ENCODE data around the gene MAPKAPK2. TPM values are rescaled to one million over a fixed set of nuclear protein-coding genes. Genes with fewer than 3 reads are reported as not detected.
A peak's percentile ranks its signal among the peaks of the same experiment; 100 is the strongest.

Gene MAPKAPK2
- total RNA-seq, 2 experiments from 2014 or later: 62.8 to 64.7 TPM

DNA sequence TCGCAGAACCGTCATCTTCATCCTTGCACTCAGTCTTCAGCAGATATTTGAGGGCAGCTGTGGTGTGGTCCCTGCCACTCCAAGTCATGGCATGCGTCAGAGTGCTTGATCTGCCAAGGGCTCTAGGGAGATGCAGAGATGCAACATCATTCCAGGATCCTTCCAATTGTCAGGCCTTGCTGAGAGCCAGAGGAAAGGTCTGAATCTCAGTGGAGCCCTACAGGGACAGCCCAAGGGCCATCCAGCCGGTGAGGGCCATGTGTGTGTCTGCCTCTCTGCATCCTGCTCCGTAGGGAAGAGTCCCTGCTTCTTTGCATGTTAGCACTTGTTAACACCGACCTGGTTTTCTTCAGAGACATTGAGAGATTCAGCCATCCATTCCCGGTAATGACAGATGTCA, 17.6 kb downstream of the MAPKAPK2 start:
- Mint-ChIP-seq H3K9me3 (ENCODE audit: low read depth) (no peaks in the 10 kb centered on the region), H3K4me1 (peaks cover 84% of the 10 kb centered on the region), H3K36me3 (ENCODE audit: low read depth) (peaks cover 12% of the 10 kb centered on the region), H3K27me3 (no peaks in the 10 kb centered on the region), H3K4me3 (no peak overlapping the region), H3K27ac (no peak overlapping the region)
- intact Hi-C loops (cut with DNase I, micrococcal nuclease): no loop called here
- DNase-seq: no peak
- ChIA-PET POLR2A (interaction anchor here (0.8 kb wide), 1 partner anchor 15 kb away, joined by 3 read pairs; no protein-coding TSS in a partner anchor), CTCF (interaction anchor here (0.7 to 8.0 kb wide), 9 partner anchors 9 to 209 kb away, joined by 3 to 42 read pairs (median 5); no protein-coding TSS in a partner anchor)
- ATAC-seq: no peak

DNA sequence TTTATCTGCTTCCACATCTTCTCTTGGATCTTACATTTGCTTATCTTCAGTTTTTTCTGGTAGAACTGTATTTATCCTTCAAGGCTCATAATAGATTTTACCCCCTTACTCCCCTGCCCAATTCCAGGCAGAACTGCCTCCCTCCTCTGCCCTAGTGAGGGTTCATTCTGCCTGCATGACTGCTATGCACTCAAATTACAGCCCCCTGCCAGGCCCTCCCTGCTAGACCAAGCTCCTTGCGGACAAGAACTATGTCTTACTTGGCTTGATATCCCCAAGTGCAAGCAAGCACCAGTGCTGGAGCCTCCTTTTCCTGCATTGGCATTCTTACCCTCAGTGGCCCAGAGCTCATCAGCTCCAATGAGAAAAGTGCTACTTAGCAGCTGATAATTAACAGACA, 18.1 kb downstream of the MAPKAPK2 start:
- intact Hi-C loops (cut with DNase I, micrococcal nuclease): loop anchor here (1.0 kb wide), 1 partner anchor 17 kb away; no protein-coding TSS in a partner anchor
- Mint-ChIP-seq H3K4me1 (peaks cover 87% of the 10 kb centered on the region), H3K4me3 (no peak overlapping the region), H3K27ac (peak overlapping the region; percentile 87), H3K27me3 (no peaks in the 10 kb centered on the region), H3K36me3 (ENCODE audit: low read depth) (peaks cover 7% of the 10 kb centered on the region), H3K9me3 (ENCODE audit: low read depth) (no peaks in the 10 kb centered on the region)
- no peak for ATAC-seq
- no peak for DNase-seq
- CTCF ChIA-PET: interaction anchor here (0.7 to 8.0 kb wide), 10 partner anchors 8 to 209 kb away, joined by 3 to 42 read pairs (median 5); no protein-coding TSS in a partner anchor
- POLR2A ChIA-PET: interaction anchor here (0.8 kb wide), 1 partner anchor 15 kb away, joined by 3 read pairs; no protein-coding TSS in a partner anchor

DNA sequence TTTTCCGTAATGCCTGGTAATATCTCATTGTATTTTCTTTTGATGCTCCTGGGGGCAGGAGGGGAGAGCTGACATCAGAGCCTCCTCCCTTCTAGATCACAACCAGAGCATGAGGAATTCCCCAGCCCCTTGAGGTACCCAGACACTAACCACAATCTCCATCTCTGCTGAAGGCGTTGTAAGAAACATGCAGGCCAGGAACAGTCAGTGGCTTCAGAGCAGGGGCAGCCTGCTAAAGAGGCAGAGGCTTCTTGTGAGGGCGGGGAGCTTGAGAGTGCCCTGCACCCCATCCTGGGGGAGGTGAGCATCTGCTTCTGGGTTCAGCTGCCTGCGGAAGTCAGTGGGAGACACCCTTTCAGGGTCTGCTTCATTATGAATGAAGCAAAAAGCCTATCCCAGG, 19.0 kb downstream of the MAPKAPK2 start:
- no peaks in the 10 kb centered on the region for H3K27me3 Mint-ChIP-seq
- ATAC-seq: peak; percentile 84
- H3K36me3 Mint-ChIP-seq (ENCODE audit: low read depth): peaks cover 3% of the 10 kb centered on the region
- no peaks in the 10 kb centered on the region for H3K9me3 Mint-ChIP-seq (ENCODE audit: low read depth)
- peaks cover 89% of the 10 kb centered on the region for H3K4me1 Mint-ChIP-seq
- ChIA-PET POLR2A (interaction anchor here (0.9 to 1.1 kb wide), 2 partner anchors 14 to 16 kb away, joined by 5 to 6 read pairs; no protein-coding TSS in a partner anchor), CTCF (interaction anchor here (0.7 to 15.5 kb wide), 10 partner anchors 7 to 367 kb away, joined by 3 to 175 read pairs (median 4); no protein-coding TSS in a partner anchor)
- H3K27ac Mint-ChIP-seq: peak overlapping the region; percentile 87
- intact Hi-C loops (cut with DNase I, micrococcal nuclease): loop anchor here (1.0 kb wide), 1 partner anchor 17 kb away; no protein-coding TSS in a partner anchor
- H3K4me3 Mint-ChIP-seq: peak overlapping the region; percentile 50
- DNase-seq: peak; percentile 81

DNA sequence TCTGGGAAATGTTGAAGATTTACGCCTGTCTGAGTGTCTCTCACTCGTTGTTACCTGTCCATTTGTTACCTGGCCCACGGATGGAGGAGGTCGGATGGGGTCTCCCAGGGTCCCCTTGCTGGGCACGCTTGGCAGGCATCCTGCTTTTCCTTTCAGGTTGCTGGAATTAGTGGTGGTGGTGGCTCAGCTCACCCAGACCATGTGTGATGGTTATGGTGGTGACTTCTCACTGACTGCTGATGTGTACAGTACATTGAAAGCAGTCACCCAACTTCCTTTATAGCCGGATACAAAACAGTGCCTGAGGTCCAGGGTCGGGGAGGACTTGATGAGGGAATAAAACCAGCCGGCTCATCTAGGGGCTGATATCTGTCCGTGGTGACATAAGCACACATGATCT, 19.5 kb downstream of the MAPKAPK2 start:
- ChIA-PET CTCF (interaction anchor here (0.7 to 15.5 kb wide), 12 partner anchors 10 to 367 kb away, joined by 3 to 175 read pairs (median 4); partner anchors contain the start of gene FCMR), POLR2A (interaction anchor here (0.7 to 1.1 kb wide), 3 partner anchors 10 to 16 kb away, joined by 3 to 6 read pairs (median 5); no protein-coding TSS in a partner anchor)
- peak; percentile 21 for ATAC-seq
- H3K9me3 Mint-ChIP-seq (ENCODE audit: low read depth): no peaks in the 10 kb centered on the region
- intact Hi-C loops (cut with DNase I, micrococcal nuclease): no loop called here
- peaks cover 3% of the 10 kb centered on the region for H3K36me3 Mint-ChIP-seq (ENCODE audit: low read depth)
- peaks cover 89% of the 10 kb centered on the region for H3K4me1 Mint-ChIP-seq
- H3K4me3 Mint-ChIP-seq: peak overlapping the region; percentile 50
- DNase-seq: peak; percentile 32
- no peaks in the 10 kb centered on the region for H3K27me3 Mint-ChIP-seq
- H3K27ac Mint-ChIP-seq: peak overlapping the region; percentile 87

DNA sequence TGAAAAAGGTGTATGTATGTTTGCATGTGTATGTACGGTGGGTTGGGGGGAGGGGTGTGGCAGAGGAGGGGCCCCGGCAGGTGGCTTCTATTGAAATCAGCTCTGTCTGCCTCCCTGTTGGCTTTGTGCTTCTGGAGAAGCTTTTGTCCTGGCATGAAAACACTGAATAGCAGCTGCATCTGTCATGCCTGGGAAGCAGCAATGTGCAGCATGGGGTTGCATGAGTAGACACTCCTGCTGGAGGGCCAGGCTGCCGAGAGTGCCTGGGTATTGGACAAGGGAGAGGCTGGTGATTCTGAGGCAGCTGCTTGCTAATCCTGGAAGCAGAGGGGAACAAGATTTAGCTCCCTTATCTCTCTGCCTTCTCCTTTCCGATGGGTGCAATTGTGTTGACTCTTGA, 20.5 kb downstream of the MAPKAPK2 start:
- H3K9me3 Mint-ChIP-seq (ENCODE audit: low read depth): no peaks in the 10 kb centered on the region
- intact Hi-C loops (cut with DNase I, micrococcal nuclease): no loop called here

DNA sequence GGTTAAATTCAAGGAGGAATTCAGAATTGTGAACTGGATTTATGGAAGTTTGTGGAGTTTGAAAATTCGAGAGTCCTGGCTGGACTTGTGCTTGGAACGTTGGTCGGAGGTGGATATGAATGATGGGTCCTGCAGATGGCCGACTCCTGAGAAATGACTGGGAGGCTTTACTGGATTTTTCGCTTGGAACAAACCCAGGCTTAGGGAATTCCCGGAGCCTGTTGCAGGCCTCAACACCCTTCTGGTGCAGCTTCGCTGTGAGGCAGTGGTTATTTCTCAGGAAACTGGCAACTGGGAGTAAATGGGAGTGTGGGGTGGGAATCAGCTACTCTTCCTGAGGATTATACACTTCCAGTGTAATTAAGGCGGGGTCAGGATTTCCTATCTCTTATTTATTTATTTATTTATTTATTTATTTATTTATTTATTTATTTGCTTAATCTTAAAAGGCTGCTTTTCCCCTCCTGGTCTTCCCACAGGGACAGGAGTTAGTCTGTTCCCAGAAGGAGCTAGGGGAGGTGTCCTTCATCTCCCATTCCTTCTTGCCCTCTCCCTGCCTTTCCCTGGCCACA, 21.1 kb downstream of the MAPKAPK2 start:
- intact Hi-C loops (cut with DNase I, micrococcal nuclease): no loop called here
- DNase-seq: no peak
- no peak overlapping the region for H3K4me3 Mint-ChIP-seq
- H3K27ac Mint-ChIP-seq: peak overlapping the region; percentile 81
- ChIA-PET CTCF (interaction anchor here (0.6 to 15.5 kb wide), 15 partner anchors 9 to 232 kb away, joined by 3 to 175 read pairs (median 3); partner anchors contain the start of genes DYRK3 and IL20), POLR2A (interaction anchor here (0.6 to 1.0 kb wide), 4 partner anchors 13 to 226 kb away, joined by 3 read pairs; no protein-coding TSS in a partner anchor)
- ATAC-seq: no peak
- H3K9me3 Mint-ChIP-seq (ENCODE audit: low read depth): no peaks in the 10 kb centered on the region
- no peaks in the 10 kb centered on the region for H3K27me3 Mint-ChIP-seq
- peaks cover 88% of the 10 kb centered on the region for H3K4me1 Mint-ChIP-seq
- peaks cover 3% of the 10 kb centered on the region for H3K36me3 Mint-ChIP-seq (ENCODE audit: low read depth)

More for the DNA sequence above, 20.5 kb downstream of the MAPKAPK2 start:
- Mint-ChIP-seq H3K27ac (peak overlapping the region; percentile 81), H3K36me3 (ENCODE audit: low read depth) (peaks cover 3% of the 10 kb centered on the region), H3K4me1 (peaks cover 90% of the 10 kb centered on the region), H3K27me3 (no peaks in the 10 kb centered on the region), H3K4me3 (no peak overlapping the region)
- CTCF ChIA-PET: interaction anchor here (0.6 to 15.5 kb wide), 8 partner anchors 16 to 217 kb away, joined by 3 to 175 read pairs (median 3); partner anchors contain the start of gene FCMR
- POLR2A ChIA-PET: interaction anchor here (0.6 to 0.8 kb wide), 4 partner anchors 14 to 70 kb away, joined by 3 to 7 read pairs (median 3); no protein-coding TSS in a partner anchor
- DNase-seq (no peak), ATAC-seq (no peak)

DNA sequence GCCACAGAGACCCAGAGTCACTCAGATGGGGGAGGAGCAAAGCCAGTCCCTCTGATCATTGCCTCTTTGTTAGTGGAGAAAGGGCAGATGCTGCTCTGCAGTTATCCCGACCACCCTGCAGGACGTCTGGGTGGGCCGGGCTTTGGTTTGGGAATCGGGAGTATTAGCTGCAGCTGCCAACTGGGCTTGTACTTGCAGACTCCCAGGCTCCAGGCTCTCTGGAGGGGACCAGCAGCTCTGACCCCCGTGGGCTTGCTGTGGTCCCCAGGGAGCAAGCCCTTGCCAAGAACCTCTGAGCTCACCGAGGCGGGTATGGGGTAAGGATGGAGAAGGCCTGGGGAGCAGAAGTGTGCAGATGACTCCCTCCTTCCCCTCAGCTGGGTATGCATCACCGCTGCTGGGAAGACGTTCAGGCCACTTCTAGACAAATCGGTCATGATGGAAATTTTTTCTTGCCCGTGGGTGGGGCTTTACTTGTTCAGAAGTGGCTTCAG, 21.6 kb downstream of the MAPKAPK2 start:
- H3K27me3 Mint-ChIP-seq: no peaks in the 10 kb centered on the region
- peak overlapping the region; percentile 63 for H3K27ac Mint-ChIP-seq
- ATAC-seq (peak; percentile 74), DNase-seq (peak; percentile 88)
- peaks cover 3% of the 10 kb centered on the region for H3K36me3 Mint-ChIP-seq (ENCODE audit: low read depth)
- H3K4me1 Mint-ChIP-seq: peaks cover 86% of the 10 kb centered on the region
- intact Hi-C loops (cut with DNase I, micrococcal nuclease): no loop called here
- no peak overlapping the region for H3K4me3 Mint-ChIP-seq
- POLR2A ChIA-PET: interaction anchor here (0.6 to 1.0 kb wide), 3 partner anchors 13 to 227 kb away, joined by 3 read pairs; no protein-coding TSS in a partner anchor
- CTCF ChIA-PET: interaction anchor here (0.6 to 15.5 kb wide), 15 partner anchors 9 to 233 kb away, joined by 3 to 175 read pairs (median 3); partner anchors contain the start of genes DYRK3 and IL20
- H3K9me3 Mint-ChIP-seq (ENCODE audit: low read depth): no peaks in the 10 kb centered on the region

DNA sequence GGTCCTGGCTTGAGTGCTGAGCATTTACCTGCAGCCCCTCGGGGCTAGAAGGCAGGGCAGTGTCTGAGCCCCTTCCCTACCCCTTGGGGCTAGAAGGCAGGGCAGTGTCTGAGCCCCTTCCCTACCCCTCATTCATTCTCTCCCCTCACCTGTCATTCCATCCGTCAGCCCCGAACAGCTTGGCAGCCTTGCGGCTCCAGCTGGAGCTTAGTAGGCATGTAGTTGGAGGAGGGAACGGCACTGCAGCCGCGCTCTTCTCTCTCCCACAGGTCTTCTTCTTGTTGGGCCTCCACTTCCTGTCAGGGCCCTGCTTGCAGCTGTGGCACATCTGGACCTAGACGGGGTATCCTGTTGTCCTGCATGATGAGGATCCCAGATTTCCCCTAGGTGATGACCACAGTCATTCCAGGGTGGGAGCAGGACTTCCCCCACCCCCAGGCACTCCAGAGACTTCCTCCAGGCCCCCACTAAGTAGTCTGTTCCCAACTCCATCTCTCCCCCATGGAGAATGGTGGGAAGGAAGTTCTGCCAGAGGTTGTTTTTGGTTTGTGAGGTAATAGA, 22.2 kb downstream of the MAPKAPK2 start:
- peaks cover 3% of the 10 kb centered on the region for H3K36me3 Mint-ChIP-seq (ENCODE audit: low read depth)
- H3K4me1 Mint-ChIP-seq: peaks cover 88% of the 10 kb centered on the region
- POLR2A ChIA-PET: interaction anchor here (0.9 to 1.0 kb wide), 2 partner anchors 14 to 23 kb away, joined by 3 read pairs; no protein-coding TSS in a partner anchor
- H3K27me3 Mint-ChIP-seq: no peaks in the 10 kb centered on the region
- H3K4me3 Mint-ChIP-seq: no peak overlapping the region
- peak overlapping the region; percentile 63 for H3K27ac Mint-ChIP-seq
- DNase-seq: no peak
- no peaks in the 10 kb centered on the region for H3K9me3 Mint-ChIP-seq (ENCODE audit: low read depth)
- CTCF ChIA-PET: interaction anchor here (0.7 to 15.5 kb wide), 11 partner anchors 15 to 214 kb away, joined by 3 to 175 read pairs (median 3); partner anchors contain the start of genes DYRK3 and IL20
- intact Hi-C loops (cut with DNase I, micrococcal nuclease): no loop called here
- no peak for ATAC-seq

DNA sequence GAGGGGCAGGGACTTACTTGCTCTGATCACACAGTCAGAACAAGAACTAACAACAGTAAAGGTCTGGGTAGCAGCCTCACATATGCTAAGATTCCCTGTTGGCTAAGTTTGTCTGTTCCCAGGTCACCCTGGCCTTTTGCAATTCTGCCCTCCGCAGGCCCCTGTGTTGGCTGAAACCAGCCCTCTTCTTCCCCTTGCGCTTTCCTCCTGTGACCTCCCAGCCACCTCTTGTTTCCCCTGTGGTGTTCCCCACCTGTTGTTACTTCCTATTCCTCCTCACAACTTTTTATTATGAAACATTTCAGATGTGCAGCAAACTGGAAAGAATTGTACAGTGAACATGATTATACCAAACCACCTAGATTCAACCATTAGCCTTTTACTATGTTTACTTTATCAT, 23.4 kb downstream of the MAPKAPK2 start:
- ChIA-PET CTCF (interaction anchor here (8.0 to 15.5 kb wide), 2 partner anchors 16 to 44 kb away, joined by 42 to 175 read pairs; no protein-coding TSS in a partner anchor), POLR2A (no interaction called here)
- H3K27me3 Mint-ChIP-seq: no peaks in the 10 kb centered on the region

DNA sequence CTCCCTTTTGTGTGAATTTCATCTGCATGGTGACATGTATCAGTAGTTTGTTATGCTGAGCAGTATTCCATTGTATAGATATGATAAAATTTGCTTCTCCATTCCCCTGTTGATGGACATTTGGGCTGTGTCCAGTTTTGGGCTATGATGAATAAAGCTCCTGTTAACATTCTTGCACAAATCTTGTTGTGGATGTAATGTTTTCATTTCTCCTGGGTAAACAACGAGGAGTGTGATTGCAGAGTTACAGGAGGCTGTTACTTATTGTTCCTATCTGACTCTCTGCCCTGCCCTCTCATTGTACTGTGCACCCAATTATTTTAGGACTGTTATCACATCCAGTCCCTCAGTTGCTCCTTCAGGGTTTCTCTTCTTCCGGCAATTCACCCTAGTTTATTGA, 24.2 kb downstream of the MAPKAPK2 start:
- intact Hi-C loops (cut with DNase I, micrococcal nuclease): loop anchor here in 1 of 2 experiments (1.0 kb wide), 1 partner anchor 39 kb away; no protein-coding TSS in a partner anchor
- Mint-ChIP-seq H3K27me3 (no peaks in the 10 kb centered on the region), H3K36me3 (ENCODE audit: low read depth) (no peaks in the 10 kb centered on the region), H3K9me3 (ENCODE audit: low read depth) (no peaks in the 10 kb centered on the region), H3K4me1 (peaks cover 87% of the 10 kb centered on the region), H3K27ac (no peak overlapping the region), H3K4me3 (no peak overlapping the region)
- CTCF ChIA-PET: interaction anchor here (1.0 to 15.5 kb wide), 6 partner anchors 15 to 208 kb away, joined by 3 to 175 read pairs (median 4); no protein-coding TSS in a partner anchor
- DNase-seq (no peak), ATAC-seq (no peak)
- POLR2A ChIA-PET: interaction anchor here (0.9 kb wide), 1 partner anchor 18 kb away, joined by 3 read pairs; no protein-coding TSS in a partner anchor

More for the DNA sequence above, 23.4 kb downstream of the MAPKAPK2 start:
- H3K4me3 Mint-ChIP-seq: no peak overlapping the region
- no peaks in the 10 kb centered on the region for H3K36me3 Mint-ChIP-seq (ENCODE audit: low read depth)
- ATAC-seq: no peak
- peak overlapping the region; percentile 63 for H3K27ac Mint-ChIP-seq
- no peak for DNase-seq
- intact Hi-C loops (cut with DNase I, micrococcal nuclease): loop anchor here in 1 of 2 experiments (1.0 kb wide), 1 partner anchor 40 kb away; no protein-coding TSS in a partner anchor
- no peaks in the 10 kb centered on the region for H3K9me3 Mint-ChIP-seq (ENCODE audit: low read depth)
- peaks cover 87% of the 10 kb centered on the region for H3K4me1 Mint-ChIP-seq

Measured in activated CD4-positive, alpha-beta T cell treated with anti-CD3 and anti-CD28 coated beads for 36 hours (primary cell).